ENCODE measurements around the gene GPS2.
A peak's percentile ranks its signal among the peaks of the same experiment; 100 is the strongest.

GPS2 gene

DNA sequence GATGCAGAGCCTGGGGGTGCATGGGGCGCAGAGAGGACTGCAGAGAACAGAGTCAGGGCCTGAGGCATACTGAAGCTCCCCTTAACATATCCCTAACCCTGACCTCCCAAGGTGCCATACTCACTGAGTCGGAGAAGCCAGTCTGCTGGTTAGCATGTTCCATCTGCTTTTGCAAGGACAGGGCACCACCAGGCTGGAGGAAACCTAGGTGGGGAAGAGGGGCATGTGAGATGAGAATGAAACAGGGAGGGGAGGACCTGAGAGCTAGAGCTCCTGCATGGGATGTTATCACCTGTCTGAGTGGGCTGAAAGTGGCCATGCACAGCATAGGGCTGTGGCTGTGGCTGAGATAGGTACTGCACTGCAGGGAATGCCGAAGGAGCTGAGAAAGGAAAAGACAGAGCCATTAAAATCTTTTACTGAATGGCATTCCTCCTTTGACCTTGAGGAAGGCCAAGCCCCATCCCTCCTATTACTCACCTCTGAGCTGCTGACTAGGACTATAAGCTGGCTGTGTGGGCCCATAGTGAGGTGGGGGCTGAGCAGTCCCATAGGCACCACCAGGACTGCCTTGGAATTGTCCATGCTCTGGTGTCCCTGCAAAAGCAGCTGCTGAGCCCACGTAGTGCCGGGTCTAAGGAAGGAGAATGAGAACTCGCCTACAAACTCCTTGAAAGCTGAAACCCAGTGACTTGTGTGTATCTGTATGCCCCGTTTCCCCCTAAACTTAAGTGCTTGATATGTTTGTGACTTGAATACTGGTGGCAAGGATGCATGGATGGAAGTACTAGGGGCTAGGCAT lies 1.9 kb downstream of the GPS2 start:
- no peak for DNase-seq (ENCODE audit: low read depth)
- H3K4me1 ChIP-seq (ENCODE audit: control insufficient read depth, insufficient read depth, low read length): peaks cover 56% of the 10 kb centered on the region
- H3K36me3 ChIP-seq (ENCODE audit: control insufficient read depth, insufficient read depth, low read length, severe bottlenecking): peaks cover 66% of the 10 kb centered on the region
- H3K4me3 ChIP-seq (ENCODE audit: low read length): peak overlapping the region; percentile 90
- no peaks in the 10 kb centered on the region for H3K27me3 ChIP-seq (replicated peaks; ENCODE audit: control insufficient read depth, insufficient read depth, low read length)
- H3K9ac ChIP-seq (ENCODE audit: low read length): peak overlapping the region; percentile 91
- H3K9me3 ChIP-seq (ENCODE audit: control insufficient read depth, low read length): no peaks in the 10 kb centered on the region

DNA sequence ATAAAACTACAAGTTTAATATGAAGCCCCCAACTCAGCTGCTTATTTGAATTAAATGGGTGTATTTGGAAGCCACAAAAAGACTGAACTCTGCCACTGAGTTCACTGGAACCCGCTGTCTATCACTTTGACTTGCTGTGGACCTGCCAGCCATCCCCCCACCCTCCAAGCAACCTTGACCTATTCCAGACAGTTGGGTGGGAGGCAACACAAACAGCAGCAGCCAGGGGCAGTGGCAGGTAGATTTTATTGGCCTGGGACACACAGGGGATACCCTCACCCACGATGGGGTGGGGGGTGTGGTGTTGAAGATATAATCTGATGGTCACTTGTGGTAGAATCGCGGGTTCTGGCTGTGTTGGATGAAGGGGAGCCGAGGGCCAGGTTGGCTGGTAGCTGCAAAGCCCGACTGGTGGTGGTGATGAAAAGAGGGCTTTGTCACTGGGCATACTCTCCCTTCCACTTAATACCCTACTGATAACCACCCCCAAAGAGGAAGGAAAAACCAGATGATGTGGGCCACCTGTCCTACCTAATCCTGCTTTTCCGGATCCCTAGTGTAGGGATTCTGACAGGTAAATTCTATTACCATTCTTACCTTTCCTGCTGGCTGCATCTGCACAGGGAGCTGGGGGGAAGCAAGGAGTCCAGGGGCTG lies 2.6 kb downstream of the GPS2 start:
- H3K9ac ChIP-seq (ENCODE audit: low read length): no peak overlapping the region
- no peak for DNase-seq (ENCODE audit: low read depth)
- H3K27me3 ChIP-seq (replicated peaks; ENCODE audit: control insufficient read depth, insufficient read depth, low read length): no peaks in the 10 kb centered on the region
- peaks cover 59% of the 10 kb centered on the region for H3K36me3 ChIP-seq (ENCODE audit: control insufficient read depth, insufficient read depth, low read length, severe bottlenecking)
- H3K4me1 ChIP-seq (ENCODE audit: control insufficient read depth, insufficient read depth, low read length): peaks cover 56% of the 10 kb centered on the region
- no peaks in the 10 kb centered on the region for H3K9me3 ChIP-seq (ENCODE audit: control insufficient read depth, low read length)
- no peak overlapping the region for H3K4me3 ChIP-seq (ENCODE audit: low read length)

DNA sequence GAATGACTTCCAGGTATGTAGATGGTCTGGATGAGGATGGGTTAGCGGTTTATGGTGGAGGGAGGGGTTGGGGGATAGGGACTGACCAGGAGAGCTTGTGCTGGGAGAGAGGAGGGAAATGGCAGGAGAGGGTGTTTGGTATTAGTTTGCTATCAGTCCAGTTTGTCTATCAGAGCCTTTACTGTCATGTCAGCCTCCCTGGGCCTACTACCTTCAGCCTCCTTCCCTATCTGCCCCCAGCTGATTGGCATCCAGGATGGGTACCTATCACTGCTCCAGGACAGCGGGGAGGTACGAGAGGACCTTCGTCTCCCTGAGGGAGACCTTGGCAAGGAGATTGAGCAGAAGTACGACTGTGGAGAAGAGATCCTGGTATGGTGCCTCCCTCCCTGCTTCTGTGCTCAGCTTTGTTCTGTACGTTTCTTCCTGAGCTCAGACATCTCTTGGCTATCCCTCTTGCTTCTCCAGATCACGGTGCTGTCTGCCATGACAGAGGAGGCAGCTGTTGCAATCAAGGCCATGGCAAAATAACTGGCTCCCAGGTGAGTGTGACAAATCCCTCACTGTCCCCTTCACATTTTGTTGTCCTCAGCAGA lies 4.0 kb downstream of the GPS2 start:
- H3K27me3 ChIP-seq (replicated peaks; ENCODE audit: control insufficient read depth, insufficient read depth, low read length): no peaks in the 10 kb centered on the region
- H3K4me3 ChIP-seq (ENCODE audit: low read length): no peak overlapping the region
- no peak for DNase-seq (ENCODE audit: low read depth)
- peaks cover 56% of the 10 kb centered on the region for H3K4me1 ChIP-seq (ENCODE audit: control insufficient read depth, insufficient read depth, low read length)
- H3K9ac ChIP-seq (ENCODE audit: low read length): peak overlapping the region; percentile 47
- H3K36me3 ChIP-seq (ENCODE audit: control insufficient read depth, insufficient read depth, low read length, severe bottlenecking): peaks cover 53% of the 10 kb centered on the region
- H3K9me3 ChIP-seq (ENCODE audit: control insufficient read depth, low read length): no peaks in the 10 kb centered on the region

DNA sequence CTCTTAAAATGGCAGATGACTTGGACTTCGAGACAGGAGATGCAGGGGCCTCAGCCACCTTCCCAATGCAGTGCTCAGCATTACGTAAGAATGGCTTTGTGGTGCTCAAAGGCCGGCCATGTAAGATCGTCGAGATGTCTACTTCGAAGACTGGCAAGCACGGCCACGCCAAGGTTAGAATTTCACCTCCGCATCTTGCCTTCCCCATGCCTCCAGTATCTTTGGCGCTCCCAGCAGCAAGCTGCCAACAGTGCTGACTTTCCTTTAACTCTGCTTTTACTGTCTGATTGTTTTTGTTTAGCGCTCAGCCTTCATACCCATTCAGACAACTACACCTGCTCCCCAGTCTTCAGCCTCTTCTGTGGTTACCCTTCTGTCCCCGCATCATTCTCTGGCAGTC lies 5.5 kb downstream of the GPS2 start:
- H3K9ac ChIP-seq (ENCODE audit: low read length): peak overlapping the region; percentile 96
- peak overlapping the region; percentile 94 for H3K4me3 ChIP-seq (ENCODE audit: low read length)
- peaks cover 49% of the 10 kb centered on the region for H3K4me1 ChIP-seq (ENCODE audit: control insufficient read depth, insufficient read depth, low read length)
- DNase-seq (ENCODE audit: low read depth): no peak
- peaks cover 48% of the 10 kb centered on the region for H3K36me3 ChIP-seq (ENCODE audit: control insufficient read depth, insufficient read depth, low read length, severe bottlenecking)
- H3K9me3 ChIP-seq (ENCODE audit: control insufficient read depth, low read length): no peaks in the 10 kb centered on the region
- H3K27me3 ChIP-seq (replicated peaks; ENCODE audit: control insufficient read depth, insufficient read depth, low read length): no peaks in the 10 kb centered on the region

DNA sequence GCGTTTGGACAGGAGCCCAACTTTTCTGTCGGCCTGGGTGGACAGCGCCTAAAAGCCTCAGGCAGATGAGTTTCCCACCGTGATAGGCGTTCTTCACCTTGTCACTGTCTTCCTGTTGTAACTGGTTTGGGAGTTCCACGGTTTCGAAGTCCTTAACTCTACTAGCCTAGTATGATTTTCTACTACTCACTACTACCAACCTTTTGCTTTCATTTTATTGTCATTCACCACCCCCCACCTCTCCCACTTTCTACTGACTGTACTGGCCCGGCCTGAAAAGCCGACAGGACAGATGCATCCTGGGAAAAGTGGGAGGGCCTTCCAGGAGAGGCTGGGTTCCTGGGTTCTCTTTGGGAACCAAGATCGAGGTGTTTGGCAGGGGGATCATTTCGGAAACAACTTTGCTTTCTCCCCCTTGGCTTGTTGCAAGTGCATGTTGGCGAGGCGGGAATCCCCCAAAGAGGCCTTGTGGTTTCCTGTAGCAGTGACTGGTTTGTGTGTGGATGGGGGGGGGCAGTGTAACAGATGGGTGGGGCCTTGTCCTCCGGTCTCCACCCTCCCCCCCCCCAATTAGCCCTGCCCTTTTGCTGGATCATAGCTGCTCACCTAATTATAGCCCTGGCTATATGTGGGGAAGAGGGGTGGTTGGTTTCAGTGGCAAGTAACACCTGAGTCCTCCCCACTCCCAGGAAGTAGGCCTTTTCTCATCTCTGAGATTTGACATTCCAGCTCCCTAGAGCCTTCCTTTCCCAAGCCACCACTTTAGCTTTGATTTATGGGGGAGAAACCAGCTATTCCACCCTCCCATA lies 6.3 kb downstream of the GPS2 start:
- Histone ChIP-seq H3K4me3 (ENCODE audit: low read length) (peak overlapping the region; percentile 94), H3K4me1 (ENCODE audit: control insufficient read depth, insufficient read depth, low read length) (peaks cover 42% of the 10 kb centered on the region), H3K27me3 (replicated peaks; ENCODE audit: control insufficient read depth, insufficient read depth, low read length) (no peaks in the 10 kb centered on the region), H3K9ac (ENCODE audit: low read length) (peak overlapping the region; percentile 96), H3K9me3 (ENCODE audit: control insufficient read depth, low read length) (no peaks in the 10 kb centered on the region), H3K36me3 (ENCODE audit: control insufficient read depth, insufficient read depth, low read length, severe bottlenecking) (peaks cover 45% of the 10 kb centered on the region)
- peak; percentile 94 for DNase-seq (ENCODE audit: low read depth)

DNA sequence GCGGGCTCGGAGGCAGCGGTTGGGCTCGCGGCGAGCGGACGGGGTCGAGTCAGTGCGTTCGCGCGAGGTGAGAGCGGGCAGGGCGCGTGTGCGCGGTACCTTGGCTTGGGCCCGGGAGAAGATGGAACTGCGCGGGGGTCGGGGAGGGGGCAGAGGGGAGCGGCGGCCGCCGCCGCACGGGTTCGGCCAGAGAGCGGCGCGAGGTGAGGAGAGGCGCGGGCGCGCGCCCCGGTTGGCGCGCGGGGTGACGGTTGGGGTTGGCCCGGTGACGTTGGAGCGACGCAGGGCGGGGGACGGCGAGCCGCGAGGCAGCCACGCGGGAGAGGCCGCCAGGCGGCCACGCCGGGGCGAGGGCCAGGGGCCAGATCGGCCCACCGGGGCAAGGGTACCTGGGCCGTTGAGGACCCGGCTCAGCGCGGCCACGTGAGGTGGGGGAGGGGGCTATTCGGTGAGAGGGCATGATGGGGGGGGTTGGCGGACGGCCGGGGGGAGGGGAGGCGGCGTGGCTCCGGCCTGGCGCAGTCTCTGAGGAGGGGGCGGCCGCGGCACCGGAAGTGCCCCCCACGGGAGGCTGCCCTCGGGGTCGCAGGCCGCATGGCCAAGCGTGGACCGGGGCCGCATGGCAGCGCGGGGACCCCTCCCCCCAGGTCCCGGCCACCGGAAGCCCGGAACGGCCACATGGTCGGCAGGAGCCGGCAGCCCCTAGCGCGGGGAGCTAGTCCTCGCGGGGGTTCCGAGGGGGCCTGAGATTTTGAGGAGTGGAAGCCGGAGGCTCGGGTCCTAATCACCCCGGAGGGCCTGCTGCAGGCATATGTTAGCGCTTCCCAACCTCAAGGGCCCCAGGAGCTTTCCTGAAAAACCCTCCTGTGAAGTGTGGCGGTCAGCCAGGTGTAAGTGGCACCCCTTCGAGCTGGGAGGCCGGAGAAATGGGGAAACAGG lies 7.2 kb downstream of the GPS2 start:
- peak overlapping the region; percentile 96 for H3K9ac ChIP-seq (ENCODE audit: low read length)
- H3K27me3 ChIP-seq (replicated peaks; ENCODE audit: control insufficient read depth, insufficient read depth, low read length): no peaks in the 10 kb centered on the region
- H3K4me3 ChIP-seq (ENCODE audit: low read length): peak overlapping the region; percentile 94
- peak; percentile 68 for DNase-seq (ENCODE audit: low read depth)
- peaks cover 36% of the 10 kb centered on the region for H3K36me3 ChIP-seq (ENCODE audit: control insufficient read depth, insufficient read depth, low read length, severe bottlenecking)
- peaks cover 33% of the 10 kb centered on the region for H3K4me1 ChIP-seq (ENCODE audit: control insufficient read depth, insufficient read depth, low read length)
- H3K9me3 ChIP-seq (ENCODE audit: control insufficient read depth, low read length): no peaks in the 10 kb centered on the region

DNA sequence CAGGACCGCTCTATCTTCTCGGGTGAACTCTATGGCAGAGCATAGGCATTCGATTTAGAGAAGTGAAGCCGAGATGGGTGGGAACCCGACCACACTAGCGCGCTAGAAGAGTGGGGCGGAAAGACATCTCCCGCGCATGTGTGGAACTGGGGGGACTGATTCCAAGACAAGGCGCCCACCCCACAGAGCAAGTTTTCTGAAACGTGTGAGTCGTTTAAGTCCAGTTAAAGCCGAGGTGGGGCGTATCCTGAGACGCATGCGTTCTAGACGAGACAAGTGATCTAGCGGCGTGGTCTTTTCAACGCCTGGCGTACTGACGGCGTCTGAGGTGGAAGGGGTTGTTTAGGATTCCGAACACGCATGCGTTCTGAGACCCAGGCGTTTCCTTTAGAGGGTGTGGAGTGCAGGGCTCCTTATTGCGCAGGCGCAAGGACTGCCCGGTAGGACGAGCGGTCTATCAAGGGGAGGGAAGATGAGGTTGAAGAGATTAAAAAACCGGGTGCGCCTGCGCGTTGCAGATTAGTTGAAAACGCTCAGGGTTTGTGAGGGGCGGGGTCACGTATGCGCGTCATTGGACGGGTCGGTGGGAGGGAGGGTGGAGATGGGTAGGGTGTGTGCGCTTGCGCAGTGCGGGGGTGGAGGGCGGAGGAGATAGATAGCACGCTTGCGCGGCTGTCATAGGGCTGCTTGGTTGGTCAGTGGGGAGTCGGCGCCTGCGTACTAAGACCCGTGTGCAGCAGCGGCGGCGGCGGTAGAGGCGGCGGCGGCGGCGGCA lies 8.1 kb downstream of the GPS2 start, which contains the start of gene EIF5A:
EIF5A (plus strand) TSS at position 718 of the 775 bp plus-strand sequence. CDS start 2,008 bp downstream, outside the sequence.
- H3K27me3 ChIP-seq (replicated peaks; ENCODE audit: control insufficient read depth, insufficient read depth, low read length): no peaks in the 10 kb centered on the region
- H3K4me1 ChIP-seq (ENCODE audit: control insufficient read depth, insufficient read depth, low read length): peaks cover 26% of the 10 kb centered on the region
- H3K9me3 ChIP-seq (ENCODE audit: control insufficient read depth, low read length): no peaks in the 10 kb centered on the region
- peak; percentile 100 for DNase-seq (ENCODE audit: low read depth)
- peak within 1 kb of the TSS; percentile 94 for H3K4me3 ChIP-seq (ENCODE audit: low read length)
- H3K9ac ChIP-seq (ENCODE audit: low read length): peak within 1 kb of the TSS; percentile 96
- peaks cover 28% of the 10 kb centered on the region for H3K36me3 ChIP-seq (ENCODE audit: control insufficient read depth, insufficient read depth, low read length, severe bottlenecking)

DNA sequence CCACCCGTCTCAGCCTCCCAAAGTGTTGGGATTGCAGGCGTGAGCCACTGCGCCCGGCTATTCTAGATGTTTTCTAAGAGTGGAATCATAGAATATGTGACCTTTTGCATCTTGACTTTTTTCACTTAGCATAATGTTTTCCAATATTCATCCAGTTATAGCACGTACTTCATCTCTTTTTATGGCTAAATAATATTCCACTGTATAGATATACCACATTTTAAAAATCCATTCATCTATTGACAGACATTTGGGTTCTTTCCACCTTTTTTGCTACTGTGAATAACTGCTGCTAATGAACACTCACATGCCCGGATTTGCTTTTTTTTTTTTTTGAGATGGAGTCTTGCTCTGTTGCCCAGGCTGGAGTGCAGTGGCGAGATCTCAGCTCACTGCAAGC lies 11.0 kb downstream of the GPS2 start:
- no peak for DNase-seq (ENCODE audit: low read depth)
- Histone ChIP-seq H3K9ac (ENCODE audit: low read length) (no peak overlapping the region), H3K4me3 (ENCODE audit: low read length) (no peak overlapping the region), H3K4me1 (ENCODE audit: control insufficient read depth, insufficient read depth, low read length) (peaks cover 2% of the 10 kb centered on the region), H3K36me3 (ENCODE audit: control insufficient read depth, insufficient read depth, low read length, severe bottlenecking) (peaks cover under 1% of the 10 kb centered on the region), H3K9me3 (ENCODE audit: control insufficient read depth, low read length) (no peaks in the 10 kb centered on the region), H3K27me3 (replicated peaks; ENCODE audit: control insufficient read depth, insufficient read depth, low read length) (peaks cover 5% of the 10 kb centered on the region)

DNA sequence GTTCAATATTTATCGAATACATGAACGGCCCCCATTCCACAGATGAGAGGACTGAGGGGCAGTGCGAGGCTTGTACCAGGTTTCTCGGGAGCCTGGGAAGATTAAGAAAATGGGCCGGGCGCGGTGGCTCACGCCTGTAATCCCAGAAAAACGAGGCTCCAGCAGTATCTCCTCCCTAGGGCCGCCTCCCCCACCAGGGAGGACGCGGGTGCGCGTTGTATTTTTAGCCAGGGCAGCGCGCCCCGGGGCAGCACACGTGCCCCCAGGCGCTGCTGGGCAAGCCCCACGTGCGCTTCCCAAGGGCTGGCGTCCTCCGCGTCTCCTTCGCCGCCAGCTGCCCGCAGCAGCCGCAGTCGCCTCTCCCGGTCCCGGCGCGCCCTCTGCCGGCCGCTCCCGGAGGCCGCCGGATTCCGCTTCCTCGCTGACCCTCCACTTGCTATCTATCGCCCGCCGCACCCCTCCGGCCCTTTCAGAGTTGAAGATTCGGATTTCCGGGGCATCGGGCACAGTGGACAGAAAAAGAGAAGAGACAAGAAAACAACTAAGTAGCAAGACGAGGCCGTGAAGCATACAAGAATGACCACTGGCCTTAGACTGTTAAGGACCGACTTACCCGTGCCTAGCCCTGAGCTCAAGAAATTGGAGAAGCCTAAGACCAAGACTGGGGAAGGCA lies 18.8 kb downstream of the GPS2 start:
- peak overlapping the region; percentile 45 for H3K9ac ChIP-seq (ENCODE audit: low read length)
- no peaks in the 10 kb centered on the region for H3K9me3 ChIP-seq (ENCODE audit: control insufficient read depth, low read length)
- H3K4me3 ChIP-seq (ENCODE audit: low read length): peak overlapping the region; percentile 19
- peaks cover 25% of the 10 kb centered on the region for H3K27me3 ChIP-seq (replicated peaks; ENCODE audit: control insufficient read depth, insufficient read depth, low read length)
- peaks cover 33% of the 10 kb centered on the region for H3K4me1 ChIP-seq (ENCODE audit: control insufficient read depth, insufficient read depth, low read length)
- DNase-seq (ENCODE audit: low read depth): peak; percentile 94
- H3K36me3 ChIP-seq (ENCODE audit: control insufficient read depth, insufficient read depth, low read length, severe bottlenecking): no peaks in the 10 kb centered on the region

Data from adipocyte (in vitro differentiated cells).